ENCODE results near the gene OGN. TPM values are rescaled to one million over a fixed set of nuclear protein-coding genes. Genes with fewer than 3 reads are reported as not detected.

OGN gene
- total RNA-seq, 2 experiments from 2014 or later = 0.11 TPM; not detected in 1

- Mint-ChIP-seq H3K4me3 (peak overlapping the region; percentile 60), H3K9me3 (no peaks in the 10 kb centered on the region), H3K27me3 (no peaks in the 10 kb centered on the region), H3K4me1 (ENCODE audit: low read depth) (peaks cover 37% of the 10 kb centered on the region), H3K27ac (peak overlapping the region; percentile 84), H3K36me3 (ENCODE audit: low read depth) (no peaks in the 10 kb centered on the region)
- TF ChIP-seq CTCF (IDR thresholded peaks at IDR 0.05) = no peak
- H3K36me3 ChIP-seq (ENCODE audit: insufficient read depth, low read length) = no peaks in the 10 kb centered on the region
- CTCF ChIA-PET = no interaction called here
- H3K4me1 ChIP-seq (ENCODE audit: insufficient read depth, low read length) = peaks cover 14% of the 10 kb centered on the region
- H3K27me3 ChIP-seq (ENCODE audit: control insufficient read depth in 1 of 2, insufficient read depth in 2 of 2, low read length in 2 of 2) = no peaks in the 10 kb centered on the region
- DNase-seq (peak in 13 of 14 experiments; percentile 6 to 72 (median 32)), ATAC-seq (ENCODE audit: poor library complexity) (peak; percentile 91)
- H3K27ac ChIP-seq (ENCODE audit: low read depth in 1 of 2, low read length in 2 of 2) = peak overlapping the region in 1 of 2 donors; percentile 46
- intact Hi-C loops (cut with DNase I, micrococcal nuclease) = no loop called here
- POLR2A ChIA-PET = interaction anchor here (1.1 kb wide), 1 partner anchor 359 kb away, joined by 3 read pairs; no protein-coding TSS in a partner anchor
- H3K4me3 ChIP-seq (ENCODE audit: low read length) = peak overlapping the region; percentile 38
- H3K9me3 ChIP-seq (ENCODE audit: control insufficient read depth in 1 of 2, insufficient read depth in 1 of 2, low read length in 2 of 2) = no peaks in the 10 kb centered on the region
These were observed 2.1 kb upstream of the OGN start for GRCh38 chr9:92406477-92406876.

DNA sequence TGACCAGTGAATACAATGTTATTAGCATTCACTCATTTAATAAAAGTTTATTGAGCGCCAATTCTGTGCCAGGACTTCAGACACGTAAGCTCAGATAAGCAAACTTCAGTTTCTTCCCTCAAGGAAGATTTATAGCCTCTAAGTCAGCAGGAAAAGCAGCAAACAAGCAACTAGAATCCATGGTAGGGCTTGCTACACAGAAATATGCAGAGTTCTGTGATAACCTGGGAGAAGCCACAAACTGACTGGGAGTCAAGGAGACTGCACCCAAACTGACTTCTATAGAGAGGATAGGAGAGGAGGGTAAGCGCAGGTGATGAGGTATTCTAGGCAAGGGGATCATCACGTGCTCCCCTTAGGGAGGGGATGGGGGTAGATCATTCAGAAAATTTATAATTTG, 1.4 kb upstream of the OGN start:
- Mint-ChIP-seq H3K36me3 (ENCODE audit: low read depth) (no peaks in the 10 kb centered on the region), H3K4me3 (peak overlapping the region; percentile 60), H3K27me3 (no peaks in the 10 kb centered on the region), H3K4me1 (ENCODE audit: low read depth) (peaks cover 37% of the 10 kb centered on the region), H3K9me3 (no peaks in the 10 kb centered on the region), H3K27ac (peak overlapping the region; percentile 84)
- H3K36me3 ChIP-seq (ENCODE audit: insufficient read depth, low read length) = no peaks in the 10 kb centered on the region
- ATAC-seq (ENCODE audit: poor library complexity) (no peak), DNase-seq (peak in 1 of 14 experiments; percentile 1)
- no peaks in the 10 kb centered on the region for H3K27me3 ChIP-seq (ENCODE audit: control insufficient read depth in 1 of 2, insufficient read depth in 2 of 2, low read length in 2 of 2)
- ChIA-PET CTCF (no interaction called here), POLR2A (no interaction called here)
- H3K4me1 ChIP-seq (ENCODE audit: insufficient read depth, low read length) = peaks cover 14% of the 10 kb centered on the region
- H3K4me3 ChIP-seq (ENCODE audit: low read length) = no peak overlapping the region
- H3K27ac ChIP-seq (ENCODE audit: low read depth in 1 of 2, low read length in 2 of 2) = no peak overlapping the region
- no peaks in the 10 kb centered on the region for H3K9me3 ChIP-seq (ENCODE audit: control insufficient read depth in 1 of 2, insufficient read depth in 1 of 2, low read length in 2 of 2)
- intact Hi-C loops (cut with DNase I, micrococcal nuclease) = no loop called here
- TF ChIP-seq CTCF (IDR thresholded peaks at IDR 0.05) = no peak

GRCh38 chr9:92402826-92403745, 1.3 kb downstream of the OGN start:
- H3K9me3 ChIP-seq (ENCODE audit: control insufficient read depth in 1 of 2, insufficient read depth in 1 of 2, low read length in 2 of 2) = no peaks in the 10 kb centered on the region
- peaks cover 14% of the 10 kb centered on the region for H3K4me1 ChIP-seq (ENCODE audit: insufficient read depth, low read length)
- H3K4me3 ChIP-seq (ENCODE audit: low read length) = no peak overlapping the region
- TF ChIP-seq CTCF (IDR thresholded peaks at IDR 0.05) = no peak
- H3K27ac ChIP-seq (ENCODE audit: low read depth in 1 of 2, low read length in 2 of 2) = no peak overlapping the region
- POLR2A ChIA-PET = no interaction called here
- ATAC-seq (ENCODE audit: poor library complexity) = no peak
- Mint-ChIP-seq H3K27me3 (no peaks in the 10 kb centered on the region), H3K36me3 (ENCODE audit: low read depth) (no peaks in the 10 kb centered on the region), H3K4me3 (no peak overlapping the region), H3K4me1 (ENCODE audit: low read depth) (peaks cover 37% of the 10 kb centered on the region), H3K27ac (no peak overlapping the region), H3K9me3 (no peaks in the 10 kb centered on the region)
- intact Hi-C loops (cut with DNase I, micrococcal nuclease) = no loop called here
- CTCF ChIA-PET = interaction anchor here (0.5 to 1.6 kb wide), 2 partner anchors 13 to 285 kb away, joined by 3 read pairs; no protein-coding TSS in a partner anchor
- no peak for DNase-seq
- H3K36me3 ChIP-seq (ENCODE audit: insufficient read depth, low read length) = no peaks in the 10 kb centered on the region
- H3K27me3 ChIP-seq (ENCODE audit: control insufficient read depth in 1 of 2, insufficient read depth in 2 of 2, low read length in 2 of 2) = no peaks in the 10 kb centered on the region
